ENCODE data around the gene MGAM2.

Gene MGAM2

GRCh38 chr7:142175594-142175993, 64.1 kb downstream of the MGAM2 start:
- no peak for DNase-seq (ENCODE audit: low read depth in 2 of 2, low spot score in 1 of 2)

GRCh38 chr7:142176901-142177300, 65.4 kb downstream of the MGAM2 start:
- no peak for DNase-seq (ENCODE audit: low read depth in 2 of 2, low spot score in 1 of 2)

GRCh38 chr7:142177869-142178268, 66.4 kb downstream of the MGAM2 start:
- no peak for DNase-seq (ENCODE audit: low read depth in 2 of 2, low spot score in 1 of 2)

- no peak for DNase-seq (ENCODE audit: low read depth in 2 of 2, low spot score in 1 of 2)
Observed at GRCh38 chr7:142180426-142180825, 68.9 kb downstream of the MGAM2 start.

GRCh38 chr7:142181211-142181610, 69.7 kb downstream of the MGAM2 start:
- DNase-seq (ENCODE audit: low read depth in 2 of 2, low spot score in 1 of 2), result no peak

GRCh38 chr7:142181966-142182365, 70.4 kb downstream of the MGAM2 start:
- DNase-seq (ENCODE audit: low read depth in 2 of 2, low spot score in 1 of 2), result no peak

GRCh38 chr7:142185069-142185468, 73.6 kb downstream of the MGAM2 start:
- no peak for DNase-seq (ENCODE audit: low read depth in 2 of 2, low spot score in 1 of 2)

GRCh38 chr7:142185801-142186200, 74.3 kb downstream of the MGAM2 start:
- no peak for DNase-seq (ENCODE audit: low read depth in 2 of 2, low spot score in 1 of 2)

- DNase-seq (ENCODE audit: low read depth in 2 of 2, low spot score in 1 of 2), result no peak
Observed at GRCh38 chr7:142188154-142188553, 76.6 kb downstream of the MGAM2 start.

GRCh38 chr7:142188846-142189245, 77.3 kb downstream of the MGAM2 start:
- DNase-seq (ENCODE audit: low read depth in 2 of 2, low spot score in 1 of 2), result no peak

- no peak for DNase-seq (ENCODE audit: low read depth in 2 of 2, low spot score in 1 of 2)
Observed at GRCh38 chr7:142194201-142194600, 82.7 kb downstream of the MGAM2 start.

- no peak for DNase-seq (ENCODE audit: low read depth in 2 of 2, low spot score in 1 of 2)
Observed at GRCh38 chr7:142196066-142196840, 84.7 kb downstream of the MGAM2 start.

GRCh38 chr7:142200206-142200605, 88.7 kb downstream of the MGAM2 start:
- DNase-seq (ENCODE audit: low read depth in 2 of 2, low spot score in 1 of 2), result no peak

GRCh38 chr7:142228537-142229104, 117.1 kb downstream of the MGAM2 start:
- no peak for DNase-seq (ENCODE audit: low read depth in 2 of 2, low spot score in 1 of 2)

GRCh38 chr7:142231716-142232115, 120.2 kb downstream of the MGAM2 start:
- DNase-seq (ENCODE audit: low read depth in 2 of 2, low spot score in 1 of 2), result no peak

GRCh38 chr7:142240546-142240945, 129.0 kb downstream of the MGAM2 start:
- DNase-seq (ENCODE audit: low read depth in 2 of 2, low spot score in 1 of 2), result no peak

- DNase-seq (ENCODE audit: low read depth in 2 of 2, low spot score in 1 of 2), result no peak
Observed at GRCh38 chr7:142243823-142244222, 132.3 kb downstream of the MGAM2 start.

GRCh38 chr7:142248166-142249160, 136.9 kb downstream of the MGAM2 start:
- DNase-seq (ENCODE audit: low read depth in 2 of 2, low spot score in 1 of 2), result no peak

GRCh38 chr7:142249918-142250317, 138.4 kb downstream of the MGAM2 start:
- DNase-seq (ENCODE audit: low read depth in 2 of 2, low spot score in 1 of 2), result no peak

GRCh38 chr7:142250705-142251104, 139.2 kb downstream of the MGAM2 start:
- DNase-seq (ENCODE audit: low read depth in 2 of 2, low spot score in 1 of 2), result no peak

- DNase-seq (ENCODE audit: low read depth in 2 of 2, low spot score in 1 of 2), result no peak
Observed at GRCh38 chr7:142257958-142258357, 146.4 kb downstream of the MGAM2 start, which contains the start of gene PRSS58. TSS of gene PRSS58 (minus strand) at chr7:142258058. CDS start at chr7:142257707, 351 bp downstream.
